ENCODE data around the gene SIK2. TPM values are rescaled to one million over a fixed set of nuclear protein-coding genes. Genes with fewer than 3 reads are reported as not detected.

The SIK2 gene
- total RNA-seq, 1 donor from 2014 or later, result 21.8 TPM

GRCh38 chr11:111718859-111719258, 116.6 kb downstream of the SIK2 start:
- H3K36me3 Mint-ChIP-seq (ENCODE audit: low read depth), result peaks cover 21% of the 10 kb centered on the region
- H3K27me3 Mint-ChIP-seq (ENCODE audit: low read depth), result no peaks in the 10 kb centered on the region
- peak overlapping the region; percentile 8 for H3K27ac Mint-ChIP-seq (ENCODE audit: unreplicated experiment)
- TF ChIP-seq, protein P1, sequence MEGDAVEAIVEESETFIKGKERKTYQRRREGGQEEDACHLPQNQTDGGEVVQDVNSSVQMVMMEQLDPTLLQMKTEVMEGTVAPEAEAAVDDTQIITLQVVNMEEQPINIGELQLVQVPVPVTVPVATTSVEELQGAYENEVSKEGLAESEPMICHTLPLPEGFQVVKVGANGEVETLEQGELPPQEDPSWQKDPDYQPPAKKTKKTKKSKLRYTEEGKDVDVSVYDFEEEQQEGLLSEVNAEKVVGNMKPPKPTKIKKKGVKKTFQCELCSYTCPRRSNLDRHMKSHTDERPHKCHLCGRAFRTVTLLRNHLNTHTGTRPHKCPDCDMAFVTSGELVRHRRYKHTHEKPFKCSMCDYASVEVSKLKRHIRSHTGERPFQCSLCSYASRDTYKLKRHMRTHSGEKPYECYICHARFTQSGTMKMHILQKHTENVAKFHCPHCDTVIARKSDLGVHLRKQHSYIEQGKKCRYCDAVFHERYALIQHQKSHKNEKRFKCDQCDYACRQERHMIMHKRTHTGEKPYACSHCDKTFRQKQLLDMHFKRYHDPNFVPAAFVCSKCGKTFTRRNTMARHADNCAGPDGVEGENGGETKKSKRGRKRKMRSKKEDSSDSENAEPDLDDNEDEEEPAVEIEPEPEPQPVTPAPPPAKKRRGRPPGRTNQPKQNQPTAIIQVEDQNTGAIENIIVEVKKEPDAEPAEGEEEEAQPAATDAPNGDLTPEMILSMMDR (conservative IDR thresholded peaks at IDR 0.05), result no peak
- H3K9me3 Mint-ChIP-seq, result no peaks in the 10 kb centered on the region
- peaks cover 18% of the 10 kb centered on the region for H3K4me1 Mint-ChIP-seq
- no peak for DNase-seq (ENCODE audit: low read depth, low spot score)
- H3K4me3 Mint-ChIP-seq, result no peak overlapping the region

DNA sequence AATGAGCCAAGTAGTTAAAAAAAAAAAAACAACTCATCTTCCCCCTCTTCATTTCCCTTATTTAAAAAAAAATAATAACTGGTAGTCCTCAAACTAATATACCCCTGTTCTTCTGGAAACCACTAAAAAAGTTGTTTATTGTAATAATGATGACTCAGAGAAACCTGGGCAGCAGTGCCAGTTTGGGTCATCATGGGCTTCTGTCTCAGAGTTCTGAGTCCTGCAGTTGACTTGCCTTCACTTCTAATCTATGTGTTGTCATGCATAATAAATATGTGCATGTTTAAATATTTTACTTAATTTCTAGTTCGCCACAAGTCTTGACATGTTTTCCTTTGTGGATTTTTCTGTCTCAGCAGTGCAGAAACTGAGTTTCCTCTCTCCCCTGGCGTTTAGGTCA, 117.1 kb downstream of the SIK2 start:
- H3K27ac Mint-ChIP-seq (ENCODE audit: unreplicated experiment), result no peak overlapping the region

DNA sequence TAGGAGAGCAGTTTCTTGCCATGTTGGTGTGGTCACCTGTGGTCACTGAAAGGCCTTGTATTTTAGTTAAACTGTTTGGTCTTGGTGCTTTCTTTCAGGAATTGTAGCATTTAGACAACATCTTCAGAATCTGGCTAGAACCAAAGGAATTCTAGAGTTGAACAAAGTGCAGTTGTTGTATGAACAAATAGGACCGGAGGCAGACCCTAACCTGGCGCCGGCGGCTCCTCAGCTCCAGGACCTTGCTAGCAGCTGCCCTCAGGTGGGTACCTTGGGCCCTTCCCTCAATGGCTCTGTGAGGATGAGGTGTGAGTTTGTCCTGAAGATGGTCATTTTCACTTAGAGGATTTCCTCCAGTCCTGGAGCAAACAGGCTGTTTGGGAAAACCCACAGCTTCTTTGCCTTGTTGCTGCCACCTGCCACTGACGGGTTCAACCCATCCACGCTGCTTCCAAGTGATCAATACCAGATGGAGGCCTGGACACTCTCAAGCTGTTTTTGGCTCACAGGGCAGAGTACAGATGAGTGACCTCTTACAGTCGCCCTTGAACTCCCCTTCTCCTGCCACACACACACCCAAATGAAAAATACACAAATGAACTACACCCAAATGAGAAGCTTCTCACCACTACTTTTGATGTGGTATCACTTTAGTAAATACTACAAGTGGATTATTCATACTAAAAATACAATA, 118.7 kb downstream of the SIK2 start:
- no peak overlapping the region for H3K27ac Mint-ChIP-seq (ENCODE audit: unreplicated experiment)
- no peaks in the 10 kb centered on the region for H3K27me3 Mint-ChIP-seq (ENCODE audit: low read depth)
- TF ChIP-seq, protein P1 (conservative IDR thresholded peaks at IDR 0.05), result no peak
- DNase-seq (ENCODE audit: low read depth, low spot score), result no peak
- no peak overlapping the region for H3K4me3 Mint-ChIP-seq
- H3K36me3 Mint-ChIP-seq (ENCODE audit: low read depth), result peaks cover 21% of the 10 kb centered on the region
- peaks cover 18% of the 10 kb centered on the region for H3K4me1 Mint-ChIP-seq
- H3K9me3 Mint-ChIP-seq, result no peaks in the 10 kb centered on the region

More for the DNA sequence above, 117.1 kb downstream of the SIK2 start:
- DNase-seq (ENCODE audit: low read depth, low spot score), result no peak
- peaks cover 21% of the 10 kb centered on the region for H3K36me3 Mint-ChIP-seq (ENCODE audit: low read depth)
- TF ChIP-seq, protein P1 (conservative IDR thresholded peaks at IDR 0.05), result no peak
- H3K4me1 Mint-ChIP-seq, result peaks cover 18% of the 10 kb centered on the region
- H3K27me3 Mint-ChIP-seq (ENCODE audit: low read depth), result no peaks in the 10 kb centered on the region
- H3K9me3 Mint-ChIP-seq, result no peaks in the 10 kb centered on the region
- no peak overlapping the region for H3K4me3 Mint-ChIP-seq

GRCh38 chr11:111722501-111722900, 120.3 kb downstream of the SIK2 start:
- Mint-ChIP-seq H3K27me3 (ENCODE audit: low read depth) (no peaks in the 10 kb centered on the region), H3K36me3 (ENCODE audit: low read depth) (peaks cover 17% of the 10 kb centered on the region), H3K4me1 (peaks cover 15% of the 10 kb centered on the region), H3K9me3 (no peaks in the 10 kb centered on the region), H3K27ac (ENCODE audit: unreplicated experiment) (no peak overlapping the region), H3K4me3 (no peak overlapping the region)
- TF ChIP-seq, protein P1 (conservative IDR thresholded peaks at IDR 0.05), result no peak
- no peak for DNase-seq (ENCODE audit: low read depth, low spot score)

- no peaks in the 10 kb centered on the region for H3K27me3 Mint-ChIP-seq (ENCODE audit: low read depth)
- peaks cover 4% of the 10 kb centered on the region for H3K4me1 Mint-ChIP-seq
- no peak overlapping the region for H3K27ac Mint-ChIP-seq (ENCODE audit: unreplicated experiment)
- H3K36me3 Mint-ChIP-seq (ENCODE audit: low read depth), result peaks cover 17% of the 10 kb centered on the region
- H3K9me3 Mint-ChIP-seq, result no peaks in the 10 kb centered on the region
- TF ChIP-seq, protein P1 (conservative IDR thresholded peaks at IDR 0.05), result no peak
- no peak overlapping the region for H3K4me3 Mint-ChIP-seq
- DNase-seq (ENCODE audit: low read depth, low spot score), result no peak
Observed at GRCh38 chr11:111723595-111723994, 121.3 kb downstream of the SIK2 start.
